ENCODE results near the gene KIF6.

Gene KIF6

DNA sequence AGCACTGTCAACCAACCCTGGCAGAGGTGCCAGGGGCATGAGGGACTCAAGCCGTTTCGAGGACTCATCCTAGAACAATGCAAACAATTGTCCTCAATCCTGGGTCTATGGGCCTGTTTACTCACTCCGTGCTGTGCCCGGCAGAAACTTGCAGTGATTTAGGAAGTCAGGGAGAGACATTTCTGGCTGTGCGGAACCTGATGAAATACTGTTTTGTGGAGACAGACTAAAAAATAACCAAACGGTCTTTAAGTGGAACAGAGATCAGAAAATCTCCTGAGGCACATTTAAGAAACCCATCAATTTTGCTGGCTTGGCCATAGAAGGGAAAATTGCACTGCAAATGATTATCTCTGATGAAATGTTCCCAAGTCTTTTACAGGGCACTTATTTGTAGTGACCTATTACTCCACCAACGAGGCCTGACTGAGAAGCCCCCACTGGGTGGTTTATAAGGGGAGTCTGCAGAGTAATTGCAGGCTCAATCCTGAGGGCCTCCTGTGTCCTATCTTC, 322.9 kb downstream of the KIF6 start:
- H3K36me3 ChIP-seq (ENCODE audit: low read length) = no peaks in the 10 kb centered on the region
- no peaks in the 10 kb centered on the region for H3K79me2 ChIP-seq (ENCODE audit: insufficient read depth, low read length)
- no peak overlapping the region for H3K9ac ChIP-seq (ENCODE audit: low read length)

GRCh38 chr6:39401376-39401775, 323.8 kb downstream of the KIF6 start:
- Histone ChIP-seq H3K36me3 (ENCODE audit: low read length) (no peaks in the 10 kb centered on the region), H3K9ac (ENCODE audit: low read length) (no peak overlapping the region), H3K79me2 (ENCODE audit: insufficient read depth, low read length) (no peaks in the 10 kb centered on the region), H3K4me3 (ENCODE audit: insufficient read depth, low read length, poor library complexity, severe bottlenecking) (no peak overlapping the region), H3F3A (ENCODE audit: insufficient read depth) (no peaks in the 10 kb centered on the region), H3K27me3 (ENCODE audit: low read length) (no peaks in the 10 kb centered on the region; the same call in 1 of the 2 replicates), H3K27ac (ENCODE audit: low read depth, low read length) (no peak overlapping the region), H3K4me2 (ENCODE audit: low read depth, low read length, poor library complexity, severe bottlenecking) (no peak overlapping the region), H3K9me3 (ENCODE audit: insufficient read depth, low read length) (no peaks in the 10 kb centered on the region), H3K9me2 (replicated peaks; ENCODE audit: insufficient read depth, low read length) (no peaks in the 10 kb centered on the region), H2AFZ (ENCODE audit: low read depth, low read length, severe bottlenecking) (no peak overlapping the region), H4K20me1 (ENCODE audit: low read depth, low read length) (no peaks in the 10 kb centered on the region)
- TF ChIP-seq EZH2phosphoT487 (conservative IDR thresholded peaks at IDR 0.05; ENCODE audit: low read length) = no peak
- TF ChIP-seq, protein P1, sequence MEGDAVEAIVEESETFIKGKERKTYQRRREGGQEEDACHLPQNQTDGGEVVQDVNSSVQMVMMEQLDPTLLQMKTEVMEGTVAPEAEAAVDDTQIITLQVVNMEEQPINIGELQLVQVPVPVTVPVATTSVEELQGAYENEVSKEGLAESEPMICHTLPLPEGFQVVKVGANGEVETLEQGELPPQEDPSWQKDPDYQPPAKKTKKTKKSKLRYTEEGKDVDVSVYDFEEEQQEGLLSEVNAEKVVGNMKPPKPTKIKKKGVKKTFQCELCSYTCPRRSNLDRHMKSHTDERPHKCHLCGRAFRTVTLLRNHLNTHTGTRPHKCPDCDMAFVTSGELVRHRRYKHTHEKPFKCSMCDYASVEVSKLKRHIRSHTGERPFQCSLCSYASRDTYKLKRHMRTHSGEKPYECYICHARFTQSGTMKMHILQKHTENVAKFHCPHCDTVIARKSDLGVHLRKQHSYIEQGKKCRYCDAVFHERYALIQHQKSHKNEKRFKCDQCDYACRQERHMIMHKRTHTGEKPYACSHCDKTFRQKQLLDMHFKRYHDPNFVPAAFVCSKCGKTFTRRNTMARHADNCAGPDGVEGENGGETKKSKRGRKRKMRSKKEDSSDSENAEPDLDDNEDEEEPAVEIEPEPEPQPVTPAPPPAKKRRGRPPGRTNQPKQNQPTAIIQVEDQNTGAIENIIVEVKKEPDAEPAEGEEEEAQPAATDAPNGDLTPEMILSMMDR (IDR thresholded peaks at IDR 0.05; ENCODE audit: insufficient read depth, low read length, poor library complexity, severe bottlenecking) = no peak

More for the DNA sequence above, 322.9 kb downstream of the KIF6 start:
- H3K27me3 ChIP-seq (ENCODE audit: low read length) = no peaks in the 10 kb centered on the region
- no peaks in the 10 kb centered on the region for H4K20me1 ChIP-seq (ENCODE audit: low read depth, low read length)
- TF ChIP-seq, protein P1 (IDR thresholded peaks at IDR 0.05; ENCODE audit: insufficient read depth, low read length, poor library complexity, severe bottlenecking) = no peak
- TF ChIP-seq EZH2phosphoT487 (conservative IDR thresholded peaks at IDR 0.05; ENCODE audit: low read length) = no peak
- H3F3A ChIP-seq (ENCODE audit: insufficient read depth) = no peaks in the 10 kb centered on the region
- H2AFZ ChIP-seq (ENCODE audit: low read depth, low read length, severe bottlenecking) = no peak overlapping the region
- no peak overlapping the region for H3K4me3 ChIP-seq (ENCODE audit: insufficient read depth, low read length, poor library complexity, severe bottlenecking)
- no peak overlapping the region for H3K4me2 ChIP-seq (ENCODE audit: low read depth, low read length, poor library complexity, severe bottlenecking)
- no peaks in the 10 kb centered on the region for H3K9me2 ChIP-seq (replicated peaks; ENCODE audit: insufficient read depth, low read length)
- no peak overlapping the region for H3K27ac ChIP-seq (ENCODE audit: low read depth, low read length)
- no peaks in the 10 kb centered on the region for H3K9me3 ChIP-seq (ENCODE audit: insufficient read depth, low read length)

- no peaks in the 10 kb centered on the region for H3K36me3 ChIP-seq (ENCODE audit: low read length)
- H4K20me1 ChIP-seq (ENCODE audit: low read depth, low read length) = no peaks in the 10 kb centered on the region
- no peaks in the 10 kb centered on the region for H3K9me3 ChIP-seq (ENCODE audit: insufficient read depth, low read length)
- no peak overlapping the region for H3K4me2 ChIP-seq (ENCODE audit: low read depth, low read length, poor library complexity, severe bottlenecking)
- H3K27me3 ChIP-seq (ENCODE audit: low read length) = no peaks in the 10 kb centered on the region; the same call in 1 of the 2 replicates
- H2AFZ ChIP-seq (ENCODE audit: low read depth, low read length, severe bottlenecking) = no peak overlapping the region
- no peak for TF ChIP-seq EZH2phosphoT487 (conservative IDR thresholded peaks at IDR 0.05; ENCODE audit: low read length)
- TF ChIP-seq, protein P1 (IDR thresholded peaks at IDR 0.05; ENCODE audit: insufficient read depth, low read length, poor library complexity, severe bottlenecking) = no peak
- H3K79me2 ChIP-seq (ENCODE audit: insufficient read depth, low read length) = no peaks in the 10 kb centered on the region
- H3K9ac ChIP-seq (ENCODE audit: low read length) = no peak overlapping the region
- H3F3A ChIP-seq (ENCODE audit: insufficient read depth) = no peaks in the 10 kb centered on the region
- H3K9me2 ChIP-seq (replicated peaks; ENCODE audit: insufficient read depth, low read length) = no peaks in the 10 kb centered on the region
- no peak overlapping the region for H3K27ac ChIP-seq (ENCODE audit: low read depth, low read length)
- H3K4me3 ChIP-seq (ENCODE audit: insufficient read depth, low read length, poor library complexity, severe bottlenecking) = no peak overlapping the region
These were observed 325.2 kb downstream of the KIF6 start for GRCh38 chr6:39400026-39400425.
